ENCODE results near the gene TMEM236.

DNA sequence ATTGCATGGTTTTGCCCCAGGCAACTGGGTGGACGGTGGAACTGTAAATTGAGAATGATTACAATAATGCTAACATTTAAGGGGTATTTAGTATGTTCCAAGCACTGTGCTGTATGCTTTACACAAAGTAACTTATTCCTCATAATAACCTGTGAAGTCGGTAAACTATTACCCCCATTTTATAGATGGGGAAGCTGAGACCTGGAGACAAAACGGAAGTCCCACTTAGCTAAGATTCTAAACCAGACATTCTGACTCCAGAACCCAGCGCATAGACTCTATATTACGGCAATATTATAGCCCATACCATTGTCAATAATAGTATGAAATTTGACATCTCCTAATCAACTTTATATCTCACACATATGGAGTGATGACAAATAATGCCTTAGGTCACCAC lies 39.9 kb upstream of the TMEM236 start:
- TF ChIP-seq, protein P1, sequence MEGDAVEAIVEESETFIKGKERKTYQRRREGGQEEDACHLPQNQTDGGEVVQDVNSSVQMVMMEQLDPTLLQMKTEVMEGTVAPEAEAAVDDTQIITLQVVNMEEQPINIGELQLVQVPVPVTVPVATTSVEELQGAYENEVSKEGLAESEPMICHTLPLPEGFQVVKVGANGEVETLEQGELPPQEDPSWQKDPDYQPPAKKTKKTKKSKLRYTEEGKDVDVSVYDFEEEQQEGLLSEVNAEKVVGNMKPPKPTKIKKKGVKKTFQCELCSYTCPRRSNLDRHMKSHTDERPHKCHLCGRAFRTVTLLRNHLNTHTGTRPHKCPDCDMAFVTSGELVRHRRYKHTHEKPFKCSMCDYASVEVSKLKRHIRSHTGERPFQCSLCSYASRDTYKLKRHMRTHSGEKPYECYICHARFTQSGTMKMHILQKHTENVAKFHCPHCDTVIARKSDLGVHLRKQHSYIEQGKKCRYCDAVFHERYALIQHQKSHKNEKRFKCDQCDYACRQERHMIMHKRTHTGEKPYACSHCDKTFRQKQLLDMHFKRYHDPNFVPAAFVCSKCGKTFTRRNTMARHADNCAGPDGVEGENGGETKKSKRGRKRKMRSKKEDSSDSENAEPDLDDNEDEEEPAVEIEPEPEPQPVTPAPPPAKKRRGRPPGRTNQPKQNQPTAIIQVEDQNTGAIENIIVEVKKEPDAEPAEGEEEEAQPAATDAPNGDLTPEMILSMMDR (conservative IDR thresholded peaks at IDR 0.05; ENCODE audit: low read depth, low read length), result no peak
- no peak for TF ChIP-seq RCOR1 (IDR thresholded peaks at IDR 0.05; ENCODE audit: insufficient replicate concordance, low read length)
- no peak for TF ChIP-seq POLR2A (IDR thresholded peaks at IDR 0.05; ENCODE audit: low read depth, low read length)
- TF ChIP-seq RAD21 (IDR thresholded peaks at IDR 0.05; ENCODE audit: low read length), result no peak
- TF ChIP-seq MAFK (IDR thresholded peaks at IDR 0.05; ENCODE audit: low read depth, low read length), result no peak
- TF ChIP-seq, protein P2, sequence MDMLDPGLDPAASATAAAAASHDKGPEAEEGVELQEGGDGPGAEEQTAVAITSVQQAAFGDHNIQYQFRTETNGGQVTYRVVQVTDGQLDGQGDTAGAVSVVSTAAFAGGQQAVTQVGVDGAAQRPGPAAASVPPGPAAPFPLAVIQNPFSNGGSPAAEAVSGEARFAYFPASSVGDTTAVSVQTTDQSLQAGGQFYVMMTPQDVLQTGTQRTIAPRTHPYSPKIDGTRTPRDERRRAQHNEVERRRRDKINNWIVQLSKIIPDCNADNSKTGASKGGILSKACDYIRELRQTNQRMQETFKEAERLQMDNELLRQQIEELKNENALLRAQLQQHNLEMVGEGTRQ (IDR thresholded peaks at IDR 0.05; ENCODE audit: low read depth, low read length), result no peak
- no peak for TF ChIP-seq SMC3 (IDR thresholded peaks at IDR 0.05; ENCODE audit: low read depth, low read length)
- no peak for TF ChIP-seq CHD1 (IDR thresholded peaks at IDR 0.05; ENCODE audit: low read depth, low read length)
